ENCODE results near the gene DHX8.

Gene DHX8

GRCh38 chr17:43524945-43525575 lies 41.3 kb downstream of the DHX8 start:
- DNase-seq (ENCODE audit: low read depth) = no peak

- DNase-seq (ENCODE audit: low read depth) = no peak
These were observed 43.3 kb downstream of the DHX8 start for GRCh38 chr17:43526886-43527648.

GRCh38 chr17:43528319-43528987 lies 44.7 kb downstream of the DHX8 start:
- no peak for DNase-seq (ENCODE audit: low read depth)

- DNase-seq (ENCODE audit: low read depth) = no peak
These were observed 45.4 kb downstream of the DHX8 start for GRCh38 chr17:43528988-43529814.

- no peak for DNase-seq (ENCODE audit: low read depth)
These were observed 46.1 kb downstream of the DHX8 start for GRCh38 chr17:43529947-43530287.

GRCh38 chr17:43530288-43531081 lies 46.7 kb downstream of the DHX8 start:
- DNase-seq (ENCODE audit: low read depth) = peak; percentile 28

- DNase-seq (ENCODE audit: low read depth) = no peak
These were observed 47.3 kb downstream of the DHX8 start for GRCh38 chr17:43531082-43531378.

GRCh38 chr17:43531955-43532354 lies 48.2 kb downstream of the DHX8 start:
- DNase-seq (ENCODE audit: low read depth) = no peak

DNA sequence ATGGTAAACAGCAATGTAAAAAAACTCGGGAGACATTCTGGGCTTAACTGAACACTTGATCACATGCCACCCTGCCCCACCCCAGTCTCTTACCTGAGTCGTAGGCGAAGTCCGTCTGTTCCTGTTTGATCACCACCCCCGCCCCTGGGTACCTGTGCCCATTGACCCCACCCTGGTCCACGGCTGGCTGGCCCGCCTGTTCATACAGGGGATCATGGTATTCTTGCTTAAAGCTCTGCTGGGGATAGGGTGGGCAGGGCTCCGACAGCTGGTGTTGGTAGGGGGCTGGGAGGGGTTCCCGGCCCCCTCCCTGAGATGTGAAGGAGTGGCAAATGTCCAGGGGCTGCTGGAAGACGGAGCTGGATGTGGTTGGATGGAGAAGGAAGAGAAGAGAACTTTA lies 48.8 kb downstream of the DHX8 start:
- DNase-seq (ENCODE audit: low read depth) = no peak

- DNase-seq (ENCODE audit: low read depth) = no peak
These were observed 49.9 kb downstream of the DHX8 start for GRCh38 chr17:43533699-43534098.

DNA sequence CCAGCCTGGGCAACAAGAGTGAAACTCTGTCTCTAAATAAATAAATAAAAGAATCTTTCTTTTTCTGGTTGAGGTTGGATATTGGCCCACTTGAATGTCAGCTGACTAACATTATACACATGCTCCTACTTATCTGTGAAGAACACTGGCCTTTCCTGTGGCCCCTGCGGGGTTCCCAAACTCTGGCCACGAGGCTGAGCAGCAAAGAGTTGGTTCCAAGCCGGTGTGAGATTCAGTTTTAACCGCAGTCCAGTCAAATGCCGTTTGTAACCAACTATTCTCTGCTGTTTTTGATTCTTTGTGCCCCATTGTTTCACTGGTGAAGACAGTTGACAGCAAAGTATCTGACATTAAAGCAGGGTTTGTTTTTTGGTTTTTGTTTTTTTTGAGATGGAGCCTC lies 51.1 kb downstream of the DHX8 start:
- DNase-seq (ENCODE audit: low read depth) = no peak

DNA sequence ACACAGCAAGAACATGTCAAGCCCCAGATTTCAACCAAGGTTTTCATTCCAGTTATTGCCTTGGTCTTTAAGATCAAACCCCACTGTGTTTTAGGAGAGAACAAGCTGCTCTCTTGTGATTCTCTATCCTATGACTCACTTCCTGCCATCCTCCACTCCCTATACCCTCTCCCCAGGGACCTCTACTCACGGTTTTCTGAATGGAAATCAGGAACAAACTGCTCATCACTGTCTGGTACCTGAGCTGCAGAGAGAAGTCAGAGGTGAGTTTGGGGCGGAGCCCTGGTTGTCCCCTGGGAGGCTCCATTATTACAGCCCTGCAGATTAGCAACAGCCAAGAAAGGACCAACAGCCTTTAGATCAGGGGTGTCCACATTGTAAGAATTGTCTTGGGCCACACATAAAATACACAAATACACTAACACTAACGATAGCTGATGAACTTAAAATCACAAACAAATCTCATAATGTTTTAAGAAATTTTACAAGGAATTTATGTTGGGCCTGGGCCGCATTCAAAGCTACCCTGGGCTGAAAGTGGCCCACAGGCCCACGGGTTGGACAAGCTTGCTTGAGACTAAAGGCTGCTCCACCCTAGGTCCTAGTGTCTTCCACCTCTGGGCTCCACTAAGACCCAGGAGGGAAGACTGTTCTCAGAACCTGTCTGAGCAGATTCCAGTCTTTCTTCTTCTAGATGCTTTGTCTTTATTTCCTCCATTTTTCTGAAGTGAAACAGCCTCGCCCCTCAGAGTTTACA lies 52.6 kb downstream of the DHX8 start:
- DNase-seq (ENCODE audit: low read depth) = peak; percentile 44

DNA sequence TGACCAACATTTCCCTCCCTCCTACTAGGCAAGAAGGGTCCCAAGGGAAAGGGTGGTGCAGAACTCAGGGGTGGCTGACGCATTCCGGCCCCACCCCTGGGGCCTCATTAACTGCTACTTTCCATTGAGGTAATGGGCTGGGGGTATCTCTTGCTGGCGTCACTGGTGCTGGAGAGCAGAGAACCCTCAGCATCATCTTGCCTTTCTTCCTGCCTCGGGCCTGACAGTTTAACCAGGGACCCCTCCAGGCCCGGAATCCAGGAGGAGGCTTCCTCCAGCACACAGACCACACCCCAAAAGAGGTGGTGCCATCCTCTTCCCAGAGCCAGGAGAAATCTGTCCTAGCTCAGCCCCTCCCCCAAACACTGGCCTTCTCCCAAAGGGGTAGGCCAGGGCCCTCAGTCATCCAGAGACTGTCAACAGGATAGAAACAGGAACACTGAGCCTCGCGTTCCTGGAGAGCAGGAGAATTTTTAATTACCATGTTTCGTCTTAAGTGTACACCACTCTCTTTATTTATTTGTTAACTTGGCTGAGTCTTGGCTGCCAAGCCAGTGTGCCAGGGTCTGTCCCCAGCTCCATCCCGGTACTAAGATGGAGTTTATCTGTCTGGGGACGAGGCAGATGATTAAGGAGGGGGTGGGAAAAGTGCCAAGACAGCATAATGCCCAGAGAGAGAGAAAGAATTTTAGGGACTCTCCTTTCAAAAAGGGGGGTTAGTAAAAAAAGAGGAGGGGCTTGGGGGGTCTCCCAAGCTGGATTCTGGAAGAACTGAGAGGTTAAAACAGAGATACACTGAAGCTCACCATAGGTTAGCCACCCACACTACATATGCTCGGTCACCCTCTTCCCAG lies 57.3 kb downstream of the DHX8 start:
- no peak for DNase-seq (ENCODE audit: low read depth)

DNA sequence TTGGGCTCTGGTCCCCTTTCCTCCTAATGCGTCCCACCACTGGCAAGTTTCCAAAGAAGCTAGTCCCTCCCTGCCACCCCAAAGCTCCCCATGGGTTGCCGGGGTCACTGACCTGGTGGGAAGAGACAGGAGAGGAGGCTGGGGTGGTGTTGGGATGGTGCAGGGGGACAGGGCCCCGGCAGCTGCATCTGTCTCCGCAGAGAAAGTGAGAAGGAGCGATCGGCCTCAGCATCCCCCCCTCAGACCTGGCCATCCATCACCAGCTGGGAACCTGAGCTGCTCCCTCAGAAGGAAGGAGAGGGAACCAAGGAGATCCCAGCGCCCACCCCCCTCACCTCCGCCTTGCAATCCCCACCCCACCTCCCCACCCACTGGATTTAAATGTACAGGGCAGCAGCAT lies 59.1 kb downstream of the DHX8 start:
- no peak for DNase-seq (ENCODE audit: low read depth)

DNA sequence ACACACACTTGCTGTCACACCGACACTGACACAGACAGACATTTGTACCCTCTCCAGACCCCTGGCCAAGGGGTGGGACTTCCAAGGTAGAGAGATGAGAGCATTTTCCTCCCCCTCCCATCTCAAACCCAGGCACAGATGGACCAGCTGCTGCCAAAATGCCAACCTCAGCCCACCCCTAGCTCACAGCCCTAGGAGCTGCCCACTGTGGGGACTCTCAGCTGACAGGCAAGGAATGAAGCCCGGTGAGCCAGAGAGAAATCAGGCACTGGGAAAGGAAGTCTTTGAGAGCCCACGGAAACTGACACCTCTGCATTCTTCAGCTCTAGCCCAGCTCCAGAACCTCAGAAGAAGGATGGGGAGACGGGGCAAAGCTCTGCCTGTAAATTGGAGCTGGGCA lies 59.5 kb downstream of the DHX8 start:
- DNase-seq (ENCODE audit: low read depth) = no peak

DNA sequence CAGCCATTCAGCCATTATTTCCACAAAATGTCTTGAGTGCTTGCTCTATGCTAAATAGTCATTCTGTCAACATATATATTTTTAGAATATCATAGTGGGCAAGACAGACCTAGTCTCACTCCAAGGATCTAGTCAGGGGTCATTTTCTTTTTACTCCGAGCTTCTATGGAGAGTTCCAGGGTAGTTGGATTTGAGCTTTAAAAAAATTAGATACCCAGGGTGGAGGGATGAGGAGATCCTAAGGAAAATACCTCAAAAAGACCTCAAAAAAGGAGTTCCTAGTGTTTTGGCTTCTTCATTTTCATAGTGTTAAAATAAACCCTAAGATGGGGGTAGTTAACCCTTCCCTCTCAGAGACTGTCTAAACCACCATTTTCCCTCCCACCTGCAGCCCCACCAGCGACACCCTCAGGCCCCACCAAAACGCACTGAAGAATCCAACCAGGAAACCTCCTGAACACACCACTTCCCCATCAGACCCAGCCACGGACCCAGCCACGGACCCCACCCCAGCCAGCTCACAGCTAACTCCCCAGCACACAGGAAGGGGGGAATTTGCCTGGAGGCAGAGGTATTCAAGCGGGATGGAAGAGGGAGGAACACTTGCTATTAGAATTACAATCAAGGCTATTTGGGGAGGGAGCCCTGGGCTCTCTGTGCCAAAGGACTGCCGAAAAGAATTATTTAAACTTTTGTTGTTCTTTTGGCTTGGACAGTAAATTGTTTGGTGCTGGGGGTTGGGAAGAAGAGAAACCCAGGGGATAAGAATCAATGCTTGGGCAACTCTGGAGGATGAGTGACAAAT lies 60.2 kb downstream of the DHX8 start:
- no peak for DNase-seq (ENCODE audit: low read depth)

- no peak for DNase-seq (ENCODE audit: low read depth)
These were observed 61.5 kb downstream of the DHX8 start for GRCh38 chr17:43545383-43545632.

DNA sequence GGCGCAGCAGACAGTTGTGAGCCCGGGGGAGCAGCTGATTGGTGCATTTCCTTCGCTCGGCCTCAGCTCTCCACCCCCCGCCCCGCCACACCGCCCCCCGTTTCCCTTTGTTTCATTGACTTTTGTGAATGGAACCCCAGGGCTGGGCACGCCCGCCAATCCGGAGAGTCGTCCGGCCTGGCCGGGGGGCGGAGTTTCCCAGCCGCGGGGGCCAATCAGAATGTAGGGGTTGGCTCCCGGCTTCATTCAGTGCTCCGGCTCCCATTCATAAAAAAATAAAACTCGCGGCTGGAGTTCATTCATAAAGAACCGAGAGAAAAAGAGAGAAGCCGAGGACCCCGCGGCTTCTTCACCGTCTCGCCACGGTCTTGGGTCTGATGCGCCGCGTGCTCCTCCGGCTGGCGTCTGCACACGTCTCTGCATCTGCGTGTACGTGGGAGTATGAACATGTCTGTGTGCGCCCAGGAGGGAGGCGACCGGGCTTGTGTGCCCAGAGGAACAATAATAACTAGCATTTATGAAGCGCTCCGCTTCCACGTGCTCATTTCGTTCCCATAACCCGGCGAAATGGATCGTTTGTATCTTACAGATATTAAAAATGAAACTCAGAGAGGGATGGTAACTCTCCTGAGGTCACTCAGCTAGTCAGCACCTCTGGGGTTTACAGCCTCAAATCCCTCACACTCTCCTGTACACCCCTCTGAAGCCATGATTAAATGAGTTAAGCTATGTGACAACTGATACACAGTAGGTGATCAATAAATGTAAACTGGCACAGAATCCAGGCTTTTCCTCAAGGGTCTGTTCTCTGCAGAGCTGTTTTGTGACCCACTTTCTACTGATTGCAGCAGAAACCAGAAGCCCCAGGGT lies 62.8 kb downstream of the DHX8 start, which contains the start of gene ETV4:
Gene ETV4 (minus strand): TSS at position 22 of the 870 bp plus-strand sequence. CDS start 723 bp downstream, outside the sequence.
- DNase-seq (ENCODE audit: low read depth) = peak; percentile 49

DNA sequence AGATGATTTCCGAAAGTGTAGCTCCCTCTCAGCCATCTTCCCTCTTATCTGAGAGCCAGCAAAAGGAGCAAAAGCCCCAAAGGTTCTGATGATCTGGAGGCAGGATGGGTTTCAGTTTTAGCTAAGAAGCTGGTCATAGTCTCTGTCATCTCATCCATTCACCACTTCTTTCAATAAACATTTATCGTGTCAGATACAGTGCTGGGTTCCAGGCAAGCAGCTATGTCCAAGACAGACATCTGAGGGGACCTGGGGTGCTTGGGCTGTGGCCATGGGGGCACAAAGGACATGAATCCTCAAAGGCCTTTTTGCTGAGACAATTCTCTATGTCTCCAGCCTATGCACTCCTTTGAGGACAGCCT lies 63.4 kb downstream of the DHX8 start:
- DNase-seq (ENCODE audit: low read depth) = no peak

Measured in GM04503 (cell line).